CD4-positive, alpha-beta T cell treated with Interleukin-15 for 1 hour (primary cell): ENCODE results near the gene TULP4.
"Not testable (repeated sequence)": the region's sequence is repeated elsewhere in the genome, so short reads cannot be mapped to it uniquely, and the experiment has no call there.

Experiments
- DNase-seq: peaks from one replicate; pipeline ENCODE4 v3.0.0-alpha.2; 2020

The TULP4 gene

GRCh38 chr6:158475344-158476302 lies 163.4 kb downstream of the TULP4 start:
- DNase-seq: no peak

- DNase-seq: no peak
Measured at GRCh38 chr6:158476389-158476788, 164.1 kb downstream of the TULP4 start.

- DNase-seq: not testable (repeated sequence)
Measured at GRCh38 chr6:158477722-158478121, 165.5 kb downstream of the TULP4 start.

GRCh38 chr6:158480989-158481388 lies 168.7 kb downstream of the TULP4 start:
- DNase-seq: no peak

- no peak for DNase-seq
Measured at GRCh38 chr6:158481690-158482473, 169.6 kb downstream of the TULP4 start.

DNA sequence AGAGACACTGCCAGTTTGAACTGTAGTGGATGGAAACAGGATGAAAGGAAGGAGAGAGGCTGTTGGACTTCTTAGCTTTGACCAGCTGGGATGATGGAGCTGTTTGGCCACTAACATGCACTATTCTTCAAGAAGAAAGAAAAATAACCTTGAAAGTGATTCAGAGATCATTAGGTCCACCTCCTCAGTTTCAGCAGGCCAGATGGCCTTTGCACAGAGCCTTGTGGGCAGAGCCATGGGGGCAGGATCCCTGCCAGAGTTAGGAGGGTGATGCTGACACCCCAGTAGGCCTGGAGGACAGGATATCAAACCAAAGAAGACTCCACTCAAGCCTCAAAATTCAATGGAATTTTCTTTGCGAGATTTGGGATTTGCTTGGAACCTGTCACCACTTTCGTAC lies 173.2 kb downstream of the TULP4 start:
- no peak for DNase-seq

DNA sequence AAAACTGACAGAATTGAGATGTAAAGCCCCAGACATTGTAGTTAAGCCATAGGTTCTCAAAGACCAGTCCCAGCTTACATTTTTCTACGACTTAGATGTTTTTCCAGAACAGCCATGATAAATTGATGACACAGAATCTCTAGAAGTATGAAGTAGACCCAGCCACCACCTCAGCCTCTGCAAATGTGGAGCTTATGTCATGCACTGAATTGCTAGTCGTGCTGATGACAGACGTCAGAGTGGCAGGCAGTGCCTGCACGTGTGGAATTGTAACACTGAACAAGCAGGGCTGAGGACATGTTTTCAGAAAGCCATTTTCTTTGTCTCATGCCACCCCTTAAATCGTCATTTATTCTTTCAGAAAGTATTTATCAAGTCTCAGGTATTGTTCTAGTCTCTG lies 175.2 kb downstream of the TULP4 start:
- DNase-seq: no peak

DNA sequence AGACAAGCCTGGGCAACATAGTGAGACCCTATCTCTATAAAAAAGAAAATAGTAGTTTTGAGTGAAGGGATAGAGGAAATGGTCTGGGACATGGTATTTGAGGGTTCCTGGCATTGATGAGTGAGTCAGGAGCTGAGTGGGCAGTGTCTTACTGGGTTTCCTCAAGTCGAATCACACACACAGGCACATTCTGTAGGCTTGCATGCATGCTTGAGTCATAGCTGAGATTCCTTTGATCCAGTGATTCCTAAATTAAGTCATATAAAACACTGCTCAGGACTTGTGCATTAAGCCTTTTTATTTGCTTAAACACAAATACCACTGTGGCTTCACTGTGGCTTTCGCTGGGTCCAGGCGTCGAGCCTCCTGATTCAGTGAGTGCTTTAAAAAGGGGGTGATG lies 175.8 kb downstream of the TULP4 start:
- DNase-seq: no peak

DNA sequence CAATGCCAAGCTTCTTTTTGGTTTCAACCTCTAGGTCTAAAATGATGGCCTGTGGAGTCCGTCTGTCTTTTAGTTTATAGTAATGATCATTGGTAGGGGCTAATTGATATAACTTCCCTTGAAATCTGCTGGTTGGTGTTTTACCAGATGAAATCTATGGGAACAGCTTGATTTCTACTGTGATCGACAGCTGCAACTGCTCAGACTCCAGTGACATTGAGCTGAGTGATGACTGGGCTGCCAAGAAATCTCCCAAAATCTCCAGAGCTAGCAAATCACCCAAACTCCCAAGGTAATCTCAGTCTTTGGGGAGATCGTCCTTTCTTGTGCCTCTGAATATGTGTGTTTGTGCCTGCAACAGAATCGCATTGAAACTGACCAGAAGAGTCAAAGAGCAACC lies 177.2 kb downstream of the TULP4 start:
- no peak for DNase-seq

DNA sequence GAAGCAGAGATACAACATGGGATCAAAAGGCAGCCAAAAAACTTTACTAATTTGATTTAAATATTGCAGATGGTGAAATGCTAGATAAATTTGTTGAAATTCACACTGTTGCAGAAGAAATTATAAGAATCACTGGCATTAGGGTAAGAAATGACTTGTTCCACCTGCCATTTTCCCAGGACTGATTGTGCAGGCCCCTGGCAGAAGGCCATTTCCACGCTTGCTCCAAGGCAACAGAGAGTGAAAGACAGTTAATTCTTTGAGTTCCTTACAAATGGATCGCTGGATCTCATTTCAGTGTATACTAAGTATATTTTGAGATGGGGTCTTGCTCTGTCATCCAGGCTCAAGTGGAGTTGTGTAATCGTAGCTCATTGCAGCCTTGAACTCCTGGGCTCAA lies 180.6 kb downstream of the TULP4 start:
- DNase-seq: no peak

- DNase-seq: no peak
Measured at GRCh38 chr6:158496700-158497099, 184.4 kb downstream of the TULP4 start.

DNA sequence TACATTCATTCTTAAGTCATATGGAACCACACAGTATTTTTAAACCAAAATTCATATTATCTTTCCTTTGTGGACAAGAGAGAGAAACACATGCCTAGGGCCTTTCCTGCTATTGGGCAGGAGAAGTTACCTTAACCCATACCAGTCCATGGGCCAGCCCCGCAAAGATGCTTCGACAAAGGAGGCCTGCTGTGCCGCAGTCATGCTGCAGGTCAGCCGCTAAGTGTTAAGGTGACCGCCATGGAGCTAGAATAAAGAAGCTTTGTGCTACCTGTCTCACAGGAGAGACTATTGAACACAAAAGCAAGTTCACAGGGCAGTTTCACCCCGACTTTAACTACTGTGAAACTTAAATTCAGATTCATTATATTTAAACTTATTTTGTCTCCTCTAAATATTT lies 185.4 kb downstream of the TULP4 start:
- DNase-seq: no peak

- DNase-seq: no peak
Measured at GRCh38 chr6:158498362-158498761, 186.1 kb downstream of the TULP4 start.

GRCh38 chr6:158499601-158500000 lies 187.3 kb downstream of the TULP4 start:
- no peak for DNase-seq

DNA sequence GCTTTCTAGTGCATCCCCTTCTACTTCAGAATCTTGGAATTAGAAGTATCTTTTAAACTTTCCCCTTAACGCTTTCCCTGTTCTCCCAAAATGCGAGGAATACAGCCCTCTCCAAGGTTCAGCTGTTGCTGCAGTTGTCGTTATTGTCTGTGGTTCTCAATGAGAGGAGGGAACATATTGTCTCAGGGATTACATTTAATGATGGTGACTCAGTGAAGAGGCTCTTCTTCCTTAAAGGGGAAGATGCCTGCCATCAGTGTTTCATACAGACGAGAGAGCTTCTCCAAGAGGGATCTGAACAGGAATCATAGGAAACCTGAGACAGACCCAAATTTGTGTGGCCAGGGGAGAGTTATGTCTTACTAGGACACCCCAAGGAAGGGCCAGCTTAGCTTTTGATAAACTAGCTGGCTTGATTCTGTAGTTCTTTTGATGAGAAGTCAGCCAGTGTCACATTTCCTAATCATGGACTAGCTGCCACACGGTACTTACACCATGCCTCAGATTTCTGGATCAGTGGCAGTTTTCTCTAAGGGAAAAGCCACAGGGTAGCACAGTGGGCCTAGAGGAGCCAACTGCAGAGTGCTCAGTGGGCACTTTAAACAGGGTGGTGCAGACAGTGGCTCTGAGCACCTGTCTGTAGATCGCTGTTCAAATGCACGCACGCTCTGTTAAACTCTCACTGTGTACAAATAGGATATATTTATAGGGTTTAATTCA lies 187.9 kb downstream of the TULP4 start:
- no peak for DNase-seq

- no peak for DNase-seq
Measured at GRCh38 chr6:158501360-158502262, 189.3 kb downstream of the TULP4 start.

DNA sequence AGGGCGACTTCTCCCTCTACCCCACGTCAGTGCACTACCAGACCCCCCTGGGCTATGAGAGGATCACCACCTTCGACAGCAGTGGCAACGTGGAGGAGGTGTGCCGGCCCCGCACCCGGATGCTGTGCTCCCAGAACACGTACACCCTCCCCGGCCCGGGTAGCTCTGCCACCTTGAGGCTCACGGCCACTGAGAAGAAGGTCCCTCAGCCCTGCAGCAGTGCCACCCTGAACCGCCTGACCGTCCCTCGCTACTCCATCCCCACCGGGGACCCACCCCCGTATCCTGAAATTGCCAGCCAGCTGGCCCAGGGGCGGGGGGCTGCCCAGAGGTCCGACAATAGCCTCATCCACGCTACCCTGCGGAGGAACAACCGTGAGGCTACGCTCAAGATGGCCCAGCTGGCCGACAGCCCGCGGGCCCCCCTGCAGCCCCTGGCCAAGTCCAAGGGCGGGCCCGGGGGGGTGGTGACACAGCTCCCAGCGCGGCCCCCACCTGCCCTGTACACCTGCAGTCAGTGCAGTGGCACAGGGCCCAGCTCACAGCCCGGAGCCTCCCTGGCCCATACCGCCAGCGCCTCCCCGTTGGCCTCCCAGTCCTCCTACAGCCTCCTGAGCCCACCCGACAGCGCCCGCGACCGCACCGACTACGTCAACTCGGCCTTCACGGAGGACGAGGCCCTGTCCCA lies 190.1 kb downstream of the TULP4 start:
- DNase-seq: no peak

DNA sequence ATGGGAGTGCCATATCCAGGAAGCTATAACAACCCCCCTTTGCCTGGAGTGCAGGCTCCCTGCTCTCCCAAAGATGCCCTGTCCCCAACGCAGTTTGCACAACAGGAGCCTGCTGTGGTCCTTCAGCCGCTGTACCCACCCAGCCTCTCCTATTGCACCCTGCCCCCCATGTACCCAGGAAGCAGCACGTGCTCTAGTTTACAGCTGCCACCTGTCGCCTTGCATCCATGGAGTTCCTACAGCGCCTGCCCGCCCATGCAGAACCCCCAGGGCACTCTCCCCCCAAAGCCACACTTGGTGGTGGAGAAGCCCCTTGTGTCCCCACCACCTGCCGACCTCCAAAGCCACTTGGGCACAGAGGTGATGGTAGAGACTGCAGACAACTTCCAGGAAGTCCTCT lies 191.0 kb downstream of the TULP4 start:
- no peak for DNase-seq

- DNase-seq: no peak
Measured at GRCh38 chr6:158503846-158504245, 191.6 kb downstream of the TULP4 start.

GRCh38 chr6:158505194-158505593 lies 192.9 kb downstream of the TULP4 start:
- no peak for DNase-seq

DNA sequence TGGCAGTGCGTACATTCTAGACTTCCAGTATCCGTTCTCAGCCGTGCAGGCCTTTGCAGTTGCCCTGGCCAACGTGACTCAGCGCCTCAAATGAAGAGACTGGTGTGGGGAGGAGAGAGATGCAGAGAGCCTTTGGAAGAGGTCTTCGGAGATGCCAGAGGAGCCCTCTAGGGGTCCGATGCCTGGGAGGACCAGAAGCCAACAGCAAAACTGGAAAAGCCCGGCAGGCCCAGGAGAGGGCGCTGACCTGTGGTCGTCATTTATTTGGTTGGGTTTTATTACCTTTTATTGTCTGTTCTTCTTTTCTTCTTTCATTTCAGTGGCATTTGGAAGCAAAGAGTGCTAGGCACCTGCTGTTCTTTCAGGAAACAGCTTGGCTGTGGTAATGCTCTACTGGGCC lies 194.3 kb downstream of the TULP4 start:
- DNase-seq: no peak

GRCh38 chr6:158507174-158507573 lies 194.9 kb downstream of the TULP4 start:
- DNase-seq: no peak
